HFFc6 (cell line): ENCODE data around the gene MN1. TPM values are rescaled to one million over a fixed set of nuclear protein-coding genes. Genes with fewer than 3 reads are reported as not detected.

Experiments used
- DNase-seq: peaks from one replicate; pipeline ENCODE4 v3.0.0-alpha.2; 2018
- H3K27ac Mint-ChIP-seq: 2 replicates; pipeline ENCODE4 v1.8.0; 2020; ENCODE audit warnings: mild to moderate bottlenecking, mixed read lengths
- H3K27me3 Mint-ChIP-seq: 2 replicates; pipeline ENCODE4 v1.8.0; 2021; ENCODE audit warnings: mild to moderate bottlenecking, moderate library complexity, mixed read lengths; ENCODE audit not compliant: insufficient read depth
- H3K36me3 Mint-ChIP-seq: 2 replicates; pipeline ENCODE4 v1.8.0; 2021; ENCODE audit warnings: low read depth, mixed read lengths
- H3K4me1 Mint-ChIP-seq: 2 replicates; pipeline ENCODE4 v1.8.0; 2020; ENCODE audit warnings: low read depth, mixed read lengths
- H3K4me3 Mint-ChIP-seq: 2 replicates; pipeline ENCODE4 v1.8.0; 2020; ENCODE audit warnings: mild to moderate bottlenecking, moderate library complexity, mixed read lengths
- H3K9me3 Mint-ChIP-seq: 2 replicates; pipeline ENCODE4 v1.8.0; 2020; ENCODE audit warnings: mild to moderate bottlenecking, mixed read lengths
- total RNA-seq, 6 experiments: library from RNA; stranded (reverse); fragmentation: NEBNext Ultra II Directional; extraction: Animal tissue kit (Norgen Biotek cat#: 25700); gene quantifications; 2 replicates in 1 of 6; 3 replicates in 5 of 6; pipeline ENCODE4 v1.2.3, GENCODE V29; 2021
- TF ChIP-seq, protein P1 (sequence below): fragments of 200-600 bp; sonication (generic); IDR thresholded peaks from 2 replicates; pipeline ENCODE4 v1.5.0; 2021; ENCODE audit warnings: antibody characterized with exemption, mild to moderate bottlenecking

Gene MN1
- total RNA-seq, 6 experiments from 2014 or later = 0.09 to 0.14 (median 0.12) TPM

- Mint-ChIP-seq H3K36me3 (no peaks in the 10 kb centered on the region), H3K4me3 (no peak overlapping the region), H3K9me3 (no peaks in the 10 kb centered on the region), H3K4me1 (peaks cover 9% of the 10 kb centered on the region), H3K27me3 (peaks cover 55% of the 10 kb centered on the region), H3K27ac (no peak overlapping the region)
- no peak for DNase-seq
- TF ChIP-seq, protein P1, sequence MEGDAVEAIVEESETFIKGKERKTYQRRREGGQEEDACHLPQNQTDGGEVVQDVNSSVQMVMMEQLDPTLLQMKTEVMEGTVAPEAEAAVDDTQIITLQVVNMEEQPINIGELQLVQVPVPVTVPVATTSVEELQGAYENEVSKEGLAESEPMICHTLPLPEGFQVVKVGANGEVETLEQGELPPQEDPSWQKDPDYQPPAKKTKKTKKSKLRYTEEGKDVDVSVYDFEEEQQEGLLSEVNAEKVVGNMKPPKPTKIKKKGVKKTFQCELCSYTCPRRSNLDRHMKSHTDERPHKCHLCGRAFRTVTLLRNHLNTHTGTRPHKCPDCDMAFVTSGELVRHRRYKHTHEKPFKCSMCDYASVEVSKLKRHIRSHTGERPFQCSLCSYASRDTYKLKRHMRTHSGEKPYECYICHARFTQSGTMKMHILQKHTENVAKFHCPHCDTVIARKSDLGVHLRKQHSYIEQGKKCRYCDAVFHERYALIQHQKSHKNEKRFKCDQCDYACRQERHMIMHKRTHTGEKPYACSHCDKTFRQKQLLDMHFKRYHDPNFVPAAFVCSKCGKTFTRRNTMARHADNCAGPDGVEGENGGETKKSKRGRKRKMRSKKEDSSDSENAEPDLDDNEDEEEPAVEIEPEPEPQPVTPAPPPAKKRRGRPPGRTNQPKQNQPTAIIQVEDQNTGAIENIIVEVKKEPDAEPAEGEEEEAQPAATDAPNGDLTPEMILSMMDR = no peak
These were observed 12.9 kb downstream of the MN1 start for GRCh38 chr22:27788500-27789288.

- no peaks in the 10 kb centered on the region for H3K36me3 Mint-ChIP-seq
- no peaks in the 10 kb centered on the region for H3K9me3 Mint-ChIP-seq
- no peak for DNase-seq
- TF ChIP-seq, protein P1 = no peak
- H3K4me3 Mint-ChIP-seq = no peak overlapping the region
- no peak overlapping the region for H3K27ac Mint-ChIP-seq
- H3K4me1 Mint-ChIP-seq = peaks cover 9% of the 10 kb centered on the region
- peaks cover 49% of the 10 kb centered on the region for H3K27me3 Mint-ChIP-seq
These were observed 14.6 kb downstream of the MN1 start for GRCh38 chr22:27786965-27787364.

- TF ChIP-seq, protein P1 = no peak
- Mint-ChIP-seq H3K4me1 (peaks cover 9% of the 10 kb centered on the region), H3K27ac (no peak overlapping the region), H3K9me3 (no peaks in the 10 kb centered on the region), H3K36me3 (no peaks in the 10 kb centered on the region), H3K27me3 (peaks cover 46% of the 10 kb centered on the region), H3K4me3 (no peak overlapping the region)
- no peak for DNase-seq
These were observed 15.1 kb downstream of the MN1 start for GRCh38 chr22:27786291-27786932.

DNA sequence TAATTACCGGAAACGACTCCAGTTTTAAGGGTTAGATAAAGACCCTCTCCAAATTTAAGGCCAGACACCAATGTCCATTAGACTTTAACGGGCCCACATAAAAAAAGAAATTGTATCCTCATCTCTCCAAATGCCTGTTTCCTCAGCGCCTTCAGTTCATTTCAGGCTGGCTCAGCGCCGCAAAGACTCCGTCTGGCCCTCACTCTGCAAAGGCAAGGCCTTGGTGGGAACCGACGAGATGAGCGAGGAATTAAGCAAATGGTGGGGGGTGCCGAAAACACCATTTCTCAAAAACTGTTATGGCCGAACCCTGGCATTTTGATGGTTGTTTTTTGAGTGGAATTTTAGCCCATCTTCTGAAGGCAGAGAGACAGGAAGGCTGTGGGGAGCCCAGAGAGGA lies 15.7 kb downstream of the MN1 start:
- Mint-ChIP-seq H3K27ac (no peak overlapping the region), H3K27me3 (peaks cover 40% of the 10 kb centered on the region), H3K4me3 (no peak overlapping the region), H3K4me1 (peaks cover 9% of the 10 kb centered on the region), H3K9me3 (no peaks in the 10 kb centered on the region), H3K36me3 (no peaks in the 10 kb centered on the region)
- DNase-seq = no peak
- TF ChIP-seq, protein P1 = no peak

DNA sequence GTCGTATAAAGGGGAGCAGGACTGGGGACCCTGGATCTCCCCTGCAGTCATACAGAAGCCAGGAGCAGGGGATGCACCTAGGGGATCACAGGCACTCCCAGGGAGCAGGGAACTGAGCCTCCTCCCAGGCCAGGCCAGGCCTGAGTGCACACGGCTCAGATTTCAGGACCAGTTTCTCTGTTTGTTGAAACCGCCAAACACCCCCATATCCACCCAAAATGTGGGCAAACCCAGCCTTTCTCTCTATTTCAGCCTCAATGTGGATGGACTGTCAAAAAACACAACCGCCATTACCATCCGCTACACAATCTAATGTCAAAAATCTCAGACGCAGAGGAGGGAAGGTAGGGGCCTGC lies 17.5 kb downstream of the MN1 start:
- H3K4me3 Mint-ChIP-seq = no peak overlapping the region
- H3K9me3 Mint-ChIP-seq = no peaks in the 10 kb centered on the region

More for the DNA sequence above, 17.5 kb downstream of the MN1 start:
- TF ChIP-seq, protein P1 = no peak
- H3K4me1 Mint-ChIP-seq = peaks cover 9% of the 10 kb centered on the region
- H3K27ac Mint-ChIP-seq = no peak overlapping the region
- DNase-seq = no peak
- H3K27me3 Mint-ChIP-seq = peaks cover 25% of the 10 kb centered on the region
- no peaks in the 10 kb centered on the region for H3K36me3 Mint-ChIP-seq
